ENCODE results near the gene CCDC90B. TPM values are rescaled to one million over a fixed set of nuclear protein-coding genes. Genes with fewer than 3 reads are reported as not detected.

The CCDC90B gene
- total RNA-seq, 1 donor from 2014 or later, result 68.1 TPM

- DNase-seq (ENCODE audit: low read depth), result no peak
- TF ChIP-seq, protein P1, sequence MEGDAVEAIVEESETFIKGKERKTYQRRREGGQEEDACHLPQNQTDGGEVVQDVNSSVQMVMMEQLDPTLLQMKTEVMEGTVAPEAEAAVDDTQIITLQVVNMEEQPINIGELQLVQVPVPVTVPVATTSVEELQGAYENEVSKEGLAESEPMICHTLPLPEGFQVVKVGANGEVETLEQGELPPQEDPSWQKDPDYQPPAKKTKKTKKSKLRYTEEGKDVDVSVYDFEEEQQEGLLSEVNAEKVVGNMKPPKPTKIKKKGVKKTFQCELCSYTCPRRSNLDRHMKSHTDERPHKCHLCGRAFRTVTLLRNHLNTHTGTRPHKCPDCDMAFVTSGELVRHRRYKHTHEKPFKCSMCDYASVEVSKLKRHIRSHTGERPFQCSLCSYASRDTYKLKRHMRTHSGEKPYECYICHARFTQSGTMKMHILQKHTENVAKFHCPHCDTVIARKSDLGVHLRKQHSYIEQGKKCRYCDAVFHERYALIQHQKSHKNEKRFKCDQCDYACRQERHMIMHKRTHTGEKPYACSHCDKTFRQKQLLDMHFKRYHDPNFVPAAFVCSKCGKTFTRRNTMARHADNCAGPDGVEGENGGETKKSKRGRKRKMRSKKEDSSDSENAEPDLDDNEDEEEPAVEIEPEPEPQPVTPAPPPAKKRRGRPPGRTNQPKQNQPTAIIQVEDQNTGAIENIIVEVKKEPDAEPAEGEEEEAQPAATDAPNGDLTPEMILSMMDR (IDR thresholded peaks at IDR 0.05; ENCODE audit: insufficient read depth, low read length, poor library complexity, severe bottlenecking), result no peak
- no peak overlapping the region for H3K4me3 ChIP-seq (ENCODE audit: low read depth, low read length)
- H3K36me3 ChIP-seq (ENCODE audit: control insufficient read depth, insufficient read depth, low read length), result no peaks in the 10 kb centered on the region
- no peaks in the 10 kb centered on the region for H3K27me3 ChIP-seq (ENCODE audit: control insufficient read depth, insufficient read depth, low read length)
These were observed 8.0 kb upstream of the CCDC90B start for GRCh38 chr11:83294208-83294607.

DNA sequence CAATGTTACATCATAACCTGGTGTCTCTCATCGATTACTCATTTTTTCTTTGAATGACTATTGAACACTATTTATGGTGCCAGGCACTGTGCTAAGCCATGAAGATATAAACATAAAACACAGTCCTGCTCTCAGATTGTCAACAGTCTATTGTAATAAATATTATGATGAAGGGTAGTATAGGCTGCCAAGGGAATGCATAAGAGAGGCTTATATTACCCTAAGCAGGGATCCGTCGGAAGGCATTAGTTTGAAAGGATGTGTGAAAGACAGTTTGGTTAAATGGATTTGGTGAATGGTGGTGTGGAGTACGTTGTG is 7.2 kb upstream of the CCDC90B start:
- Histone ChIP-seq H3K36me3 (ENCODE audit: control insufficient read depth, insufficient read depth, low read length) (no peaks in the 10 kb centered on the region), H3K27me3 (ENCODE audit: control insufficient read depth, insufficient read depth, low read length) (no peaks in the 10 kb centered on the region), H3K4me3 (ENCODE audit: low read depth, low read length) (no peak overlapping the region)
- DNase-seq (ENCODE audit: low read depth), result no peak
- TF ChIP-seq, protein P1 (IDR thresholded peaks at IDR 0.05; ENCODE audit: insufficient read depth, low read length, poor library complexity, severe bottlenecking), result no peak

GRCh38 chr11:83292709-83293456 is 6.7 kb upstream of the CCDC90B start:
- Histone ChIP-seq H3K36me3 (ENCODE audit: control insufficient read depth, insufficient read depth, low read length) (no peaks in the 10 kb centered on the region), H3K4me3 (ENCODE audit: low read depth, low read length) (no peak overlapping the region), H3K27me3 (ENCODE audit: control insufficient read depth, insufficient read depth, low read length) (no peaks in the 10 kb centered on the region)
- TF ChIP-seq, protein P1 (IDR thresholded peaks at IDR 0.05; ENCODE audit: insufficient read depth, low read length, poor library complexity, severe bottlenecking), result peak; percentile 77
- peak; percentile 16 for DNase-seq (ENCODE audit: low read depth)

DNA sequence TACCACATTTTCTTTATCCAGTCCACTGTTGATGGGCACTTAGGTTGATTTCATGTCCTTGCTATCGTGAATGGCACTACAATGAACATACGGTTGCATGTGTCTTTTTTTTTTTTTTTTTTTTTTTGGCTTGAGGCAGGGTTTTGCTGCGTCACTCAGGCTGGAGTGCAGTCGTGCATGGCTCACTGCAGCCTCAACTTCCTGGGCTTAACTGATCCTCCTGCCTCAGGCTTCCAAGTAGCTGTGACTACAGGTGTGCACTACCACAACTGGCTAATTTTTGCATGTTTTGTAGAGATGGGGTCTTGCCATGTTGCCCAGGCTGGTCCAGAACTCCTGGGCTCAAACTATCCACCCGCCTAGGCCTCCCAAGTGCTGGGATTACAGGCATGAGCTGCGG is 1.5 kb upstream of the CCDC90B start:
- TF ChIP-seq, protein P1 (IDR thresholded peaks at IDR 0.05; ENCODE audit: insufficient read depth, low read length, poor library complexity, severe bottlenecking), result no peak
- H3K4me3 ChIP-seq (ENCODE audit: low read depth, low read length), result no peak overlapping the region

GRCh38 chr11:83285151-83285770 is 906 bp downstream of the CCDC90B start:
- no peaks in the 10 kb centered on the region for H3K27me3 ChIP-seq (ENCODE audit: control insufficient read depth, insufficient read depth, low read length)
- TF ChIP-seq, protein P1 (IDR thresholded peaks at IDR 0.05; ENCODE audit: insufficient read depth, low read length, poor library complexity, severe bottlenecking), result no peak
- DNase-seq (ENCODE audit: low read depth), result no peak
- no peaks in the 10 kb centered on the region for H3K36me3 ChIP-seq (ENCODE audit: control insufficient read depth, insufficient read depth, low read length)
- H3K4me3 ChIP-seq (ENCODE audit: low read depth, low read length), result peak overlapping the region; percentile 94

More for the DNA sequence above, 1.5 kb upstream of the CCDC90B start:
- H3K27me3 ChIP-seq (ENCODE audit: control insufficient read depth, insufficient read depth, low read length), result no peaks in the 10 kb centered on the region
- H3K36me3 ChIP-seq (ENCODE audit: control insufficient read depth, insufficient read depth, low read length), result no peaks in the 10 kb centered on the region
- no peak for DNase-seq (ENCODE audit: low read depth)

All from kidney epithelial cell (primary cell).